Liver (tissue), 9 donors: ENCODE data around the gene C19orf47. TPM values are rescaled to one million over a fixed set of nuclear protein-coding genes. Genes with fewer than 3 reads are reported as not detected.

Experiments
- DNase-seq: peaks from one replicate; pipeline ENCODE4 v3.0.0-alpha.2; 2017; ENCODE audit warnings: low spot score
- H3K27ac ChIP-seq, 2 donors: one replicate each; pipeline ENCODE4 v1.7.0; 2013; ENCODE audit warnings: inconsistent platforms in 2 of 2, low read length in 2 of 2, control low read depth in 1 of 2, low read depth in 1 of 2, mild to moderate bottlenecking in 1 of 2
- H3K27me3 ChIP-seq, 4 donors: one replicate each; pipeline versions ENCODE4 v1.6.1 to v1.7.0; 2013; ENCODE audit warnings: low read length in 3 of 4, inconsistent platforms in 1 of 4, mild to moderate bottlenecking in 1 of 4, moderate library complexity in 1 of 4; ENCODE audit not compliant: control insufficient read depth in 4 of 4, insufficient read depth in 4 of 4
- H3K36me3 ChIP-seq, 4 donors: one replicate each; pipeline versions ENCODE4 v1.6.1 to v1.7.0; 2013; ENCODE audit warnings: low read length in 3 of 4, mild to moderate bottlenecking in 3 of 4, low read depth in 1 of 4, moderate library complexity in 1 of 4; ENCODE audit not compliant: control insufficient read depth in 4 of 4, insufficient read depth in 3 of 4
- H3K4me1 ChIP-seq, 4 donors: one replicate each; pipeline versions ENCODE4 v1.6.1 to v1.7.0; 2013; ENCODE audit warnings: low read length in 3 of 4, mild to moderate bottlenecking in 3 of 4, moderate library complexity in 1 of 4; ENCODE audit not compliant: control insufficient read depth in 4 of 4, insufficient read depth in 4 of 4
- H3K4me3 ChIP-seq, 3 donors: one replicate each; pipeline versions ENCODE4 v1.6.1 to v1.7.0; 2013; ENCODE audit warnings: low read length in 3 of 3, control low read depth in 1 of 3, low read depth in 1 of 3, mild to moderate bottlenecking in 1 of 3
- H3K9ac ChIP-seq, 2 donors: one replicate each; pipeline ENCODE4 v1.7.0; 2013; ENCODE audit warnings: low read length in 2 of 2, mild to moderate bottlenecking in 2 of 2, moderate library complexity in 2 of 2, control low read depth in 1 of 2, low read depth in 1 of 2
- H3K9me3 ChIP-seq, 4 donors: one replicate each; pipeline versions ENCODE4 v1.6.1 to v1.7.0; 2013; ENCODE audit warnings: low read length in 3 of 4; ENCODE audit not compliant: control insufficient read depth in 4 of 4
- EGR1 ChIP-seq, 2 donors: IDR thresholded peaks; 2 replicates each; pipeline ENCODE4 v1.6.1; 2016 to 2018; ENCODE audit warnings: antibody characterized with exemption in 2 of 2, low read depth in 2 of 2
- FOXA1 ChIP-seq: IDR thresholded peaks from 2 replicates; pipeline ENCODE4 v1.6.1; 2016; ENCODE audit warnings: antibody characterized with exemption
- FOXA2 ChIP-seq: IDR thresholded peaks from 2 replicates; pipeline ENCODE4 v1.6.1; 2016; ENCODE audit warnings: antibody characterized with exemption
- GABPA ChIP-seq, 2 donors: IDR thresholded peaks in 1 of 2; conservative IDR thresholded peaks in 1 of 2; 2 replicates each; pipeline ENCODE4 v1.6.1; 2016; ENCODE audit warnings: antibody characterized with exemption in 2 of 2, mild to moderate bottlenecking in 1 of 2, moderate library complexity in 1 of 2
- HNF4A ChIP-seq, 2 donors: conservative IDR thresholded peaks; 2 replicates each; pipeline ENCODE4 v1.6.1; 2016; ENCODE audit warnings: antibody characterized with exemption in 2 of 2, mild to moderate bottlenecking in 2 of 2
- HNF4G ChIP-seq: IDR thresholded peaks from 2 replicates; pipeline ENCODE4 v1.6.1; 2016; ENCODE audit warnings: antibody characterized with exemption
- JUND ChIP-seq, 2 donors: IDR thresholded peaks; 2 replicates each; pipeline ENCODE4 v1.6.1; 2016; ENCODE audit warnings: antibody characterized with exemption in 2 of 2
- MAX ChIP-seq: IDR thresholded peaks from 2 replicates; pipeline ENCODE4 v1.6.1; 2016; ENCODE audit warnings: antibody characterized with exemption
- NR2F2 ChIP-seq: IDR thresholded peaks from 2 replicates; pipeline ENCODE4 v1.6.1; 2016; ENCODE audit warnings: antibody characterized with exemption
- RAD21 ChIP-seq, 2 donors: IDR thresholded peaks; 2 replicates each; pipeline ENCODE4 v1.6.1; 2016; ENCODE audit warnings: antibody characterized with exemption in 2 of 2, mild to moderate bottlenecking in 2 of 2
- REST ChIP-seq: IDR thresholded peaks from 2 replicates; pipeline ENCODE4 v1.6.1; 2016; ENCODE audit warnings: antibody characterized with exemption, mild to moderate bottlenecking
- RXRA ChIP-seq, 2 donors: IDR thresholded peaks; 2 replicates each; pipeline ENCODE4 v1.6.1; 2017 to 2018; ENCODE audit warnings: antibody characterized with exemption in 2 of 2, mild to moderate bottlenecking in 1 of 2
- SP1 ChIP-seq: IDR thresholded peaks from 2 replicates; pipeline ENCODE4 v1.6.1; 2018; ENCODE audit warnings: antibody characterized with exemption, mild to moderate bottlenecking
- TAF1 ChIP-seq: conservative IDR thresholded peaks from 2 replicates; pipeline ENCODE4 v1.6.1; 2016; ENCODE audit warnings: antibody characterized with exemption, mild to moderate bottlenecking
- YY1 ChIP-seq: IDR thresholded peaks from 2 replicates; pipeline ENCODE4 v1.6.1; 2016; ENCODE audit warnings: antibody characterized with exemption, mild to moderate bottlenecking
- ZBTB33 ChIP-seq: IDR thresholded peaks from 2 replicates; pipeline ENCODE4 v1.6.1; 2016; ENCODE audit warnings: antibody characterized with exemption
- WGBS: extraction: QIAGEN DNeasy Blood & Tissue Kit; methylation state at CpG from one replicate; pipeline ENCODE4 v1.1.7; 2013; 5-methylcytosine and 5-hydroxymethylcytosine counted together
- polyA plus RNA-seq, 2 donors: library from polyadenylated mRNA; stranded (reverse) in 1 of 2; unstranded in 1 of 2; fragments of 200-250 nt in 1 of 2; fragments of >200 nt in 1 of 2; fragmentation: Nextera tagmentation in 1 of 2; extraction: Ambion mirVana in 1 of 2; gene quantifications; one replicate each; pipeline versions ENCODE4 v1.2.1 to v1.2.3, GENCODE V29; 2013 to 2015
- total RNA-seq, 2 donors: library from RNA; depleted of rRNA; stranded (reverse); fragments of >200 nt; gene quantifications; one replicate each; pipeline ENCODE4 v1.2.3, GENCODE V29; 2014
- TF ChIP-seq, protein P1 (sequence below): fragments of 150-350 bp; IDR thresholded peaks from 2 replicates; pipeline ENCODE4 v1.5.1; 2017; ENCODE audit warnings: improper control_type of control experiment, low read depth, low read length; ENCODE audit not compliant: missing input control
- TF ChIP-seq, protein P2 (sequence below): IDR thresholded peaks from 2 replicates; pipeline ENCODE4 v1.6.1; 2016; ENCODE audit warnings: antibody characterized with exemption
- donor health status: healthy.
- donor health status: healthy.
- donor health status: healthy.
- donor health status: healthy.
- donor health status: healthy.

C19orf47 gene
- total and polyA plus RNA-seq, 4 donors: 3.9 to 6.0 (median 5.0) TPM

DNA sequence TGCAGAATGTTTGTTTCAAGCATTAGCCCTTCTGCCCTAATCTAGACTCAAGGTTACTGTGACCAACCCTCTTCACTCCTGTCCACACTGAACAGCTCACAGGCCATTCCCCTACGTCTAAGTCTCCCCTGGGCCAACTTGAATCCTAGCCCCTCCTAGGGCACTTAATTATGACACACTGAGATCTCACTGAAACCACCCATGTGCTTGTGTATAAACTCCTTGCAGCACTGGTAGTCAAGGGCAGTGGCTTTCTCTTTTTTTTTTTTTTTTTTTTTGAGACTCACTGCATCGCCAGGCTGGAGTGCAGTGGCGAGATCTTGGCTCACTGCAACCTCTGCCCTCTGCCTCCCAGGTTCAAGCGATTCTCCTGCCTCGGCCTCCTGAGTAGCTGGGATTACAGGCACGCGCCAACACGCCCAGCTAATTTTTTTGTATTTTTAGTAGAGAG is 61.2 kb downstream of the C19orf47 start:
- Histone ChIP-seq H3K27ac (peak overlapping the region in 1 of 2 donors; percentile 13), H3K4me1 (peaks cover 9 to 28% (median 22%) of the 10 kb centered on the region in 4 donors), H3K4me3 (no peak overlapping the region), H3K27me3 (no peaks in the 10 kb centered on the region), H3K9me3 (no peaks in the 10 kb centered on the region), H3K36me3 (no peaks in the 10 kb centered on the region), H3K9ac (no peak overlapping the region)
- TF ChIP-seq EGR1 (IDR thresholded peaks at IDR 0.05; ENCODE audit: low read depth in 2 of 2) (no peak), RAD21 (IDR thresholded peaks at IDR 0.05) (no peak)
- whole genome bisulfite sequencing: 93% methylated on average over 8 of the region's 8 CpGs
- no peak for DNase-seq

GRCh38 chr19:40286235-40286970 is 61.8 kb downstream of the C19orf47 start:
- peak overlapping the region in 1 of 2 donors; percentile 76 for H3K9ac ChIP-seq
- 85% methylated on average over 16 of the region's 16 CpGs for WGBS
- no peaks in the 10 kb centered on the region for H3K9me3 ChIP-seq
- H3K4me3 ChIP-seq: no peak overlapping the region
- H3K4me1 ChIP-seq: peaks cover 14 to 34% (median 27%) of the 10 kb centered on the region in 4 donors
- H3K36me3 ChIP-seq: no peaks in the 10 kb centered on the region
- TF ChIP-seq GABPA (IDR thresholded peaks at IDR 0.05 in 1 of 2, conservative IDR thresholded peaks at IDR 0.05 in 1 of 2): no peak
- no peak for TF ChIP-seq YY1
- TF ChIP-seq, protein P1, sequence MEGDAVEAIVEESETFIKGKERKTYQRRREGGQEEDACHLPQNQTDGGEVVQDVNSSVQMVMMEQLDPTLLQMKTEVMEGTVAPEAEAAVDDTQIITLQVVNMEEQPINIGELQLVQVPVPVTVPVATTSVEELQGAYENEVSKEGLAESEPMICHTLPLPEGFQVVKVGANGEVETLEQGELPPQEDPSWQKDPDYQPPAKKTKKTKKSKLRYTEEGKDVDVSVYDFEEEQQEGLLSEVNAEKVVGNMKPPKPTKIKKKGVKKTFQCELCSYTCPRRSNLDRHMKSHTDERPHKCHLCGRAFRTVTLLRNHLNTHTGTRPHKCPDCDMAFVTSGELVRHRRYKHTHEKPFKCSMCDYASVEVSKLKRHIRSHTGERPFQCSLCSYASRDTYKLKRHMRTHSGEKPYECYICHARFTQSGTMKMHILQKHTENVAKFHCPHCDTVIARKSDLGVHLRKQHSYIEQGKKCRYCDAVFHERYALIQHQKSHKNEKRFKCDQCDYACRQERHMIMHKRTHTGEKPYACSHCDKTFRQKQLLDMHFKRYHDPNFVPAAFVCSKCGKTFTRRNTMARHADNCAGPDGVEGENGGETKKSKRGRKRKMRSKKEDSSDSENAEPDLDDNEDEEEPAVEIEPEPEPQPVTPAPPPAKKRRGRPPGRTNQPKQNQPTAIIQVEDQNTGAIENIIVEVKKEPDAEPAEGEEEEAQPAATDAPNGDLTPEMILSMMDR: no peak
- TF ChIP-seq EGR1 (IDR thresholded peaks at IDR 0.05; ENCODE audit: low read depth in 2 of 2): no peak
- TF ChIP-seq, protein P2, sequence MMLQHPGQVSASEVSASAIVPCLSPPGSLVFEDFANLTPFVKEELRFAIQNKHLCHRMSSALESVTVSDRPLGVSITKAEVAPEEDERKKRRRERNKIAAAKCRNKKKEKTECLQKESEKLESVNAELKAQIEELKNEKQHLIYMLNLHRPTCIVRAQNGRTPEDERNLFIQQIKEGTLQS: no peak
- TF ChIP-seq HNF4A (conservative IDR thresholded peaks at IDR 0.05): no peak
- TF ChIP-seq RAD21 (IDR thresholded peaks at IDR 0.05): no peak
- TF ChIP-seq NR2F2: no peak
- TF ChIP-seq REST: no peak
- no peak for TF ChIP-seq RXRA (IDR thresholded peaks at IDR 0.05)
- TF ChIP-seq FOXA2: no peak
- no peak for TF ChIP-seq FOXA1
- TF ChIP-seq TAF1: no peak
- no peak for TF ChIP-seq JUND (IDR thresholded peaks at IDR 0.05)
- TF ChIP-seq HNF4G: no peak
- no peak for TF ChIP-seq SP1
- TF ChIP-seq MAX: no peak
- TF ChIP-seq ZBTB33: no peak
- peak overlapping the region in 1 of 2 donors; percentile 83 for H3K27ac ChIP-seq
- no peak for DNase-seq
- H3K27me3 ChIP-seq: no peaks in the 10 kb centered on the region
